ENCODE measurements around the gene RSPH10B2.
"Not testable (repeated sequence)": the region's sequence is repeated elsewhere in the genome, so short reads cannot be mapped to it uniquely, and the experiment has no call there.

RSPH10B2 gene

DNA sequence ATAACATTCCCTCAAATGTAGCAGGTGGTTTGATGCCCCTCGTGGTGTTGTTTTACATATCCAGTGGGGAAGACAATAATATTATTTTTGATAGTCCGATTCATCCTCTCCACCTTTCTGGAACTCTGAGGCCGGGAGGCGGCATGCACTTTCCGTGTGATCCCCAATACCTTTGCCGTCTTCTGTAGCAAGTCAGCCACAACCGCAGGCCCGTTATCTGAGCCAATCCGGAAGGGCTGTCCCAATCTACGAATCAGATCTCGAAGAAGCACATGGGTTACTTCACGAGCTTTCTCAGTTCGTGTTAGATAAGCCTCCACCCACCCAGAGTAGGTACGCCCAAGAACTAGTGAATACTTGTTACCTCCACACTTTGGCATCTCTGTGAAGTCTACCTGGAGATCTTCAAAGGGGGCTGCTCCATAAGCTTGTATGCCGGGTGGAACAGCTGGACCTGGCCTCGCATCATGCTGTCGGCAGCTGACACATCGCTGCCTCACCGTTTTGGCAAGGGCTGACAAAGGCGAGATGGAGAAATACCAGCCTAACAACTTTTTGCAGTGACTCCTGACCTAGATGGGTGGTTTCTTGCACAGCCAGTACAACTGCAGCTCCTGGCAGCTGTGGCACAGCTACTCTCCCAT is 88.5 kb downstream of the RSPH10B2 start:
- not testable (repeated sequence) for DNase-seq (ENCODE audit: low read depth in 3 of 3)

DNA sequence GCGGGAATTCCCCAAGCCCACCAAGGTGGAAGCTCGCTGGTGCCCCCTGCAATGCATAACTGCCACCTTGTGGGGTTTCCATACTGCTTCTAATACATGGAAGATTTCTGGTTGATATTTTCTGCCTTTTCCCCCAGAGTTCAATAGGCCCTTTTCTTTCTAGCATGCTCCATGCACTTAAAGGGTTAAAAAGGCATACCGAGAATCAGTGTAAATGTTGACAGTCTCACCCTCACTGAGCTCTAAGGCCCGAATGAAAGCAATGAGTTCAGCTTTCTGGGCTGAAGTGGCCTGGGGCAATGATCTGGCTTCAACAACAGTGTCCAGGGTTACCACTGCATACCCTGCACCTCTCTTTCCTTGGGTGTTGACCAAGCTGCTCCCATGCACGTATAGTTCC is 89.2 kb downstream of the RSPH10B2 start:
- not testable (repeated sequence) for DNase-seq (ENCODE audit: low read depth in 3 of 3)

DNA sequence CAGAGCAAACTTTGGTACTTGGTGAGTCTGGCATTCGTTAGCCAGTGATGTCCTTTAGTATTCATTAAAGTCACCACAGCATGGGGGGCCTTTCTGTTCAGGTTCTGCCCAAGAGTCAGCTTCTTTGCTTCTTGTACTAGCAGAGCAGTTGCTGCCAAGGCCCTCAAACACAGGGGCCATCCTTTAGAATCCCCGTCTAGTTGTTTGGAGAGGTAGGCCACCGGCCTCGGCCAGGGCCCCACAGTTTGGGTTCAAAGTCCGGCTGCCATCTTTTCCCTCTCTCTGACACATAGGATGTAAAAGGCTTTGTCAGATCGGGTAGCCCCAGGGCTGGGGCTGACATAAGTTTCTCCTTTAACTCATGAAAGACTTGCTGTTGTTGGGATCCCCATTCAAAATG is 89.8 kb downstream of the RSPH10B2 start:
- not testable (repeated sequence) for DNase-seq (ENCODE audit: low read depth in 3 of 3)

DNA sequence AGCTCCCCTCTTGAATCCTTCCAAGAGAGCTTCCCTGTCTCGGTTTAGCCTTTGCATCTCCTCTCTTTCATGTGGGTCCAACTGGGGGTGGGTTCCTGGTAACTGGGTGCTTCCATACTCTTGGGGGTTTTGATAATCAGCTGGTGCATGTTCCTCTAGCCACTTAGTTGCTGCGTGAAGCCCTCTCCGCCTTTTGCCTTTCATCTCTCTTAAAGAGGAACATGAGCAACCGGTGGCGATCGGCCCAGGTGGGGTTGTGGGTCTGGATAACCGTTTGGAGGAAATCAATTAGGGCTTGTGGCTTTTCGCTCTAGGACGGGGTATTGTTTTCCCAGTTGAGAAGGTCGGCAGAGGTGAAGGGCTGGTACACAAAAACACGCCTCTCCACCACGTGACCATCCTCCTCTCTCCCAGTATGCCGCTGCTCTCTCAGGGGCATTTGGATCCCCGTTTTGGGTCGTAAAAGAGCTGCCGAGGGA is 92.1 kb downstream of the RSPH10B2 start:
- not testable (repeated sequence) for DNase-seq (ENCODE audit: low read depth in 3 of 3)

DNA sequence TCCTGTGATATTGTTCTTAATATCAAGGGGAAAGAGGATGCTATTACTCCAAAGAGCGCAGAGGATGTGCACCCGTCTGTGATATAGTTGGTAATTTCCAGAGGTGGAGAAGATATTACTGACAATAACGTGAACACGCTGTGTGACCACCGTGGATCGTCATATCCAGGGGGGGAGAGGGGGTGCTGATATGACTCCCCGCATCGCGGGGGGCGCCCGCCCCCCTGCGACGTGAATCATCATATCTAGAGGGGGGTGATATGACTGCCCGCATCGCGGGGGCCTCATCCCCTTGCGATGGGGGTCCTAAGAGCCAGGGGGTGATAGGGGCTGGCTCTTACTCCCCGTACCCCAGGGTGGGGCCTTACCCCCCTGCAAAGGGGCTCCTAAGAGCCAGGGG is 93.8 kb downstream of the RSPH10B2 start:
- DNase-seq (ENCODE audit: low read depth in 3 of 3) = not testable (repeated sequence)
